NOMO-1 treated with DMSO at 0.1 percent for 48 hours (cell line): ENCODE data around the gene IL1RAPL1.
"Not testable (repeated sequence)": the region's sequence is repeated elsewhere in the genome, so short reads cannot be mapped to it uniquely, and the experiment has no call there.

Experiments
- DNase-seq: peaks from one replicate; lab custom pipeline; 2025; ENCODE audit not compliant: unreplicated experiment; lab: John Stamatoyannopoulos, UW

IL1RAPL1 gene

GRCh38 chrX:29083823-29084222, 496.6 kb downstream of the IL1RAPL1 start:
- no peak for DNase-seq

DNA sequence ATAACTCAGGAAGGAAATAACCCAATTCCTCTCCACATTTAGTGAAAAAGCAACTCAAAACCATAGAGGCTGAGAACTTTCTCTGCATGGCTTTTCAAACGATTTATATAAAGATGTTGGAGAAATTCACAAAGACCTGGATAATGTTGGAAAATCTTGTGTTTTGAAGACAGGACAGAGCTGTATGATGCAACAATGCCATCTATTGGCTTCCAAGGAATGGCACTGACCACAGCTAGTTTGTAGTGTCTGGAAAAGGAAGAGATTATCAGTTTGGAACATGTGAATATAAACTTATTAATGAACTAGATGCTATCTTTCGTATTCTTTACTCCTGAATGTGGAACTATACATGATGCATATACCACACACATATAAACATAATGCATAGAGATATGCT, 503.6 kb downstream of the IL1RAPL1 start:
- no peak for DNase-seq

- no peak for DNase-seq
Measured at GRCh38 chrX:29107231-29107630, 520.0 kb downstream of the IL1RAPL1 start.

DNA sequence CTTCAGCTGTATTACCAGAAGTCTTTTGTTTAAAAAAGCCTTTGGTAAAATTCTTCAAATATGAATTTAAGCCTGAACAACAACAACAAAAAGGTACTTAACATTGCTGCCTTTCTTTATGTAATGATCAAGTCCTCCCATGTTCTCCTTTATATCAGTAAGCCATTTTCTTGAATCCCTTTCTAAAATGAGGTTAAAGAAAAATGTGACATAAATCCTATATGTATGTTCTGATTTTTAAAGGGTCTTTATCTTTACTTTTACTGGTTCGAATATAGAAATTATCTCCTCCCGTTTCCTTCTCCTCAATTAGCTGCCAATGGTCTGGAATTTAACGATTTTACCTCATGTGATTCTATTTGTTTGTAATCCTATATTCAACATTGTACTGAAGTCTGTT, 522.8 kb downstream of the IL1RAPL1 start:
- DNase-seq: no peak

GRCh38 chrX:29113221-29113620, 526.0 kb downstream of the IL1RAPL1 start:
- no peak for DNase-seq

- not testable (repeated sequence) for DNase-seq
Measured at GRCh38 chrX:29122817-29123216, 535.6 kb downstream of the IL1RAPL1 start.

GRCh38 chrX:29130905-29131304, 543.7 kb downstream of the IL1RAPL1 start:
- DNase-seq: no peak

- DNase-seq: no peak
Measured at GRCh38 chrX:29136904-29137303, 549.7 kb downstream of the IL1RAPL1 start.

DNA sequence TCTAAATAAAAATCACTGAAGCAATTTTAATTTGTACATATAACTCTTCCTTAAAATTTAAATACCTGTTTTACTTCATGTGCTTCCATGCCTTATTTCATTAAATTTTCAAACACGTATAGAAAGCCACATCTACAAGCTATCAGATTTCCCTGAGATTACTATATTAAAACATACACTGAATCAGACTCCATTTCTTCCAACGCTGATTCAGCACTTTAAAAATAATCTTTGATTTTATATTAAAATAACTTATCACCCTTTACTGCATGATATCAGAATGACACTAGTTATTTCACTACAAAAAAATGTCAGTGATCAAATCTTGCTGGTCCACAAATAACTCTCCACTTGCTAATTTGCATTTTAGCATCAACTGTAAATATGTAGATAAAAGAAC, 550.8 kb downstream of the IL1RAPL1 start:
- DNase-seq: no peak

DNA sequence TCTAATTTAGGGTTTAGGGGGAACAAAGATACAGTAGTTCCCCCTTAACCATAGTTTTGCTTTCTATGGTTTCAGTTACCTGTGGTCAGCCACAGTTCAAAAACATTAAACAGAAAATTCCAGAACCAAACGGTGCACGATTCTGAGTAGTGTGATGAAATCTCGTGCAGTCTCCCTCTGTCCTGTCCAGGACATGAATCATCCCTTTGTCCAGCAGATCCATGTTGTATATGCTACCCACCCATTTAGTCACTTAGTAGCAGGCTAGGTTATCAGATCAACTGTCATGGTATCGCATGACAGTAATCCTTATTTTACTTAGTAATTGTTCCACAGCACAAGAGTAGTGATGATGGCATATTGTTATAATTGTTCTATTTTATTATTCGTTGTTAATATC, 556.1 kb downstream of the IL1RAPL1 start:
- DNase-seq: no peak

GRCh38 chrX:29143756-29144155, 556.5 kb downstream of the IL1RAPL1 start:
- DNase-seq: no peak

GRCh38 chrX:29145316-29145715, 558.1 kb downstream of the IL1RAPL1 start:
- no peak for DNase-seq

- no peak for DNase-seq
Measured at GRCh38 chrX:29148511-29148910, 561.3 kb downstream of the IL1RAPL1 start.

DNA sequence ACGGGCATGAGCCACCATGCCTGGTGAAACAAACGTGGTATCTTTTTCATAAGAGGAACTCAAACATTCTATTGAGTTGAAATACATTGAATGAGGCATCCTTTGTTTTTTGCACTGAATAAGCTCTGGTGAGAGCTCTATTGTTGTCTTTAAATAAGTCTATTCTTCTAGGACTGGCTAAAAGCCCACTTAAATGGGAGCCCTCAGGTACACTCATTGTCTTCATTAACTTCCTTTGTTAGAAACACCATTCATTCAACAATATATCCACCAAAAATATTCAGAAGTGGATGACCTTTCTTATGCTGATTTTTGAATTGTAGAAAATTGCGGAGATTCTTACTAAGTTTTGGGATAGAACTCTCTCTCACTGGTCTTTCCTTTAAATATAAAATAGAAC, 568.0 kb downstream of the IL1RAPL1 start:
- no peak for DNase-seq

GRCh38 chrX:29172880-29173279, 585.6 kb downstream of the IL1RAPL1 start:
- no peak for DNase-seq

DNA sequence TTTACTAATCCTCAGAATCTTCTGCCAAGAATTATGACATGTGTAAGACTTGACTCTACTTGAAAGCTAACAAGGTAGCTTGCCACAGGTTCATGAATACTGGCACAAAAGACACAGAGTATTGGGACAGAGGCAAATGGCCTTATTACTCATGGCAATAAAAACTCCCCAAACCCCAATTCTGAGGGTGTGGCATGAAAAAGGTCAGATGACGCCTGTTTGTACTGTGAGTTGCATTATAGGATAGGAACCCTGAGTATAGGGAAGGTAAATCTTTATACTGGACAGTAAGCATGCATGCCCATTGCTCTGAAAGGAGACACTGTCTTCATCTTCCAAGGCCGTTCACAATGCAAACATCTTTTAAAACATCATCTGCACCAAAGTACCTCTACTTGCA, 600.0 kb downstream of the IL1RAPL1 start:
- DNase-seq: no peak

GRCh38 chrX:29196501-29196900, 609.3 kb downstream of the IL1RAPL1 start:
- no peak for DNase-seq

- DNase-seq: no peak
Measured at GRCh38 chrX:29215251-29215650, 628.0 kb downstream of the IL1RAPL1 start.

- no peak for DNase-seq
Measured at GRCh38 chrX:29225670-29226069, 638.4 kb downstream of the IL1RAPL1 start.

DNA sequence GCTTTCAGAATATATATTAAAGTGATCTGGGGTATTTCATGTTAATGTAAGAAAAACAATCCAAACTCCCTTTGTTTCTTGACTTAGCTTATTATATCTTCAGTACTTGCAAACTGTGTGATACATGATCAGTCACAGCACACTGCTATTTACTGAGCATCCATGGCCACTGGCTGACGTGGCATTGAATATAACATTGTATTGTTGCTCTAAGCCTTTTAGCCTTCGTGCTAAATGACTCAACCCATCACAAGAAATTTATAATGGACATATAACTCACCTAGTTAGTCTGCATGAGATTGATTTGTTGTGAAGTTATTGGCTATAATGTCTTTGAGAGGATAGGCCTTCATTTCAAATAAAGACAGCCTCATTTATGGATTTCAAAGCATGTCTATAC, 642.6 kb downstream of the IL1RAPL1 start:
- DNase-seq: no peak

DNA sequence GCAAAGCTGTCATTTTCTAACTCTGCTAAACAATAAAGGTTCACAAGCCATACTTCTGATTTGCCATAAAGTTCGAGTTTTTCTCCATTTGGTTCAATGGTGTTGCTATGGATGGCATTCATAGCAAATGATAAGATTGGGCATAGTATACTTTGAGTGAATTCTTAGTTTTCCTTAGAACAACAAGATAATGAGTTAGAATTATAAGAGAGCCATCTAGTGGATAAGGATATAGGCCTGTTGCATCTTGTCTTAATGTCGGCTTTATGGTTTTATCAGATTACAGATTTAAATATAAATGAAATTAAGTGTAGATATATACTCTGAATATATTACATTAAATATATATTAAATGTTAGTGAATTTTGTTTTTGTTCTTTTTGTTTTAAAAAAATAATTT, 644.6 kb downstream of the IL1RAPL1 start:
- DNase-seq: no peak

DNA sequence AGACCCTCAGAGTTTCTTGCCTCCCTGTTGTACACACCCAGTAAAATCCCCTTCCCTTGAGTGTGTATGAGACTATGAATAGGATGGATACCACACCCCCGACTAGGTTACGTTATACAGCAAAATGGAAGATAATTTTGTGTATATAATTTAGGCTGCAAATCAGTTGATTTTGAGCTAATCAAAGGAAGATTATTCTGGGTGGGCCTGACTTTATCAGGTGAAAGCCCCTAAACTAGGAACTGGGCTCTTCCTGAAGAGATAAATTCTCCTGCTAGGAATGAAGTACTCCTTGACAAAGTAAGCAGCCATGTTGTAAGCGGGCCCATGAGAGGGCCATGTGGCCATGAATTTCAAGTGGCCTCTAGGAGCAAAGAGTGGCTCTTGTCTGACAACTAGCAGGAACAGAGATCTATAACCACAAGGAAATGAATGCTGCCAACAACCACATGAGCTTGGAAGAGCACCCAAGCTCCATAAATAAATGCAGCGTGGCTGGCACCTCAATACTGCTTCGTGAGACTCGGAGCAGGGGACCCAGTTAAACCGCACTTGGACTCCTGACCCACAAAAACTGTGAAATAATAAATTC, 646.4 kb downstream of the IL1RAPL1 start:
- no peak for DNase-seq

GRCh38 chrX:29237972-29238371, 650.7 kb downstream of the IL1RAPL1 start:
- DNase-seq: no peak

DNA sequence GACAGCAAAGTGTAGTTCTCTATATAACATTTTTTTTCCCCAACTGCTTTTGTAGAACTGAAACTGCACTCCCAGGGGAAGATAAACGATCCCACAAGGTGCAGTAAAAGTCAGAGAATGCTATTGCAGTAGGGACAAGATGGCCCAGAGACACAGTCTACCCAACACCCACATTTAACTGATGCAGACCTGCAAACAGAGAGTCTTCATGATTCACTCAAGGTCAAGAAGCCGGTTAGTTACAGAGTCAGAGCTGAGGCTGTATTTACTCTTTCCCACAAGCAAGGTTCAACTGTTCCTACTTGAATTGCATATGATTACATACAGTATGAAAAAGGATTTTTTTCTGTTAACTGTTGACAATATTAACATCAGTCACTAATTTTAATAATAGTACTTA, 654.6 kb downstream of the IL1RAPL1 start:
- DNase-seq: no peak
